Osteocyte (in vitro differentiated cells): Measurements from ENCODE around the gene RNF224. TPM values are rescaled to one million over a fixed set of nuclear protein-coding genes. Genes with fewer than 3 reads are reported as not detected.

Experiments
- DNase-seq: peaks from one replicate; pipeline ENCODE4 v3.0.0; 2021; ENCODE audit warnings: mixed read lengths; ENCODE audit not compliant: unreplicated experiment; ENCODE audit errors: extremely low spot score
- H3K27ac Mint-ChIP-seq: one replicate; pipeline ENCODE4 v1.8.0; 2021; ENCODE audit warnings: mild to moderate bottlenecking, mixed read lengths; ENCODE audit not compliant: unreplicated experiment
- H3K27me3 Mint-ChIP-seq: one replicate; pipeline ENCODE4 v1.8.0; 2021; ENCODE audit warnings: mixed read lengths; ENCODE audit not compliant: unreplicated experiment
- H3K36me3 Mint-ChIP-seq: one replicate; pipeline ENCODE4 v1.8.0; 2021; ENCODE audit warnings: mixed read lengths; ENCODE audit not compliant: unreplicated experiment
- H3K4me1 Mint-ChIP-seq: one replicate; pipeline ENCODE4 v1.8.0; 2021; ENCODE audit warnings: mixed read lengths; ENCODE audit not compliant: unreplicated experiment
- H3K4me3 Mint-ChIP-seq: one replicate; pipeline ENCODE4 v1.8.0; 2021; ENCODE audit warnings: mild to moderate bottlenecking, moderate library complexity, mixed read lengths; ENCODE audit not compliant: unreplicated experiment
- H3K9me3 Mint-ChIP-seq: one replicate; pipeline ENCODE4 v1.8.0; 2021; ENCODE audit warnings: mixed read lengths; ENCODE audit not compliant: unreplicated experiment
- total RNA-seq: library from RNA; stranded (reverse); gene quantifications from 2 replicates; pipeline ENCODE4 v1.2.1, GENCODE V29; 2021
- TF ChIP-seq, protein P1 (sequence below): fragments of 200-600 bp; sonication (generic); IDR thresholded peaks from 2 replicates; pipeline ENCODE4 v1.5.0; 2021; ENCODE audit warnings: antibody characterized with exemption, mild to moderate bottlenecking, moderate library complexity

The RNF224 gene
- total RNA-seq, 1 donor from 2014 or later = not detected

DNA sequence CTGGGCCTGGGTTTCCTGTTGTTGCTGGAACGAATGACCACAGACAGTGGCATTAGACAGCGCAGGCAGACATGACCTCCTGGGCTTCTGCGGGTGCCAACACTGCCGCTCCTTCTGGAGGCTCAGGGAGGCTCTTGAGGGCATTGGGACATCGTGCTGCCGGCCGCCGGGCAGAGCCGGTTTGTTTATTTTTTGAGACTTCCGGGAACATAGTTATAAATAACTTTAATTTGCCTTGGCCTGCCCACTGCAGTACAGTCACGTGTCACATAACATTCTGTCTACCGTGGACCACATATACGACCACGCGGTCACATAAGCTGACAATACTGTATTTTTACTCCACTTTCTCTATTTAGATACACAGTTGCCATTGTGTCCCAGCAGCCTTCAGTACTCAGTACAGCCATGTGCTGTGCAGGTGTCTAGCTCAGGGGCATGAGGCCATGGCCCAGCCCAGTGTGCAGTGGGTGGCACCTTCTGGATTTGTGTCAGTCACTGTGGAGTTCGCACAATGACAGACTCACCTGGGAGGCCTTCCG is 42.0 kb downstream of the RNF224 start:
- TF ChIP-seq, protein P1, sequence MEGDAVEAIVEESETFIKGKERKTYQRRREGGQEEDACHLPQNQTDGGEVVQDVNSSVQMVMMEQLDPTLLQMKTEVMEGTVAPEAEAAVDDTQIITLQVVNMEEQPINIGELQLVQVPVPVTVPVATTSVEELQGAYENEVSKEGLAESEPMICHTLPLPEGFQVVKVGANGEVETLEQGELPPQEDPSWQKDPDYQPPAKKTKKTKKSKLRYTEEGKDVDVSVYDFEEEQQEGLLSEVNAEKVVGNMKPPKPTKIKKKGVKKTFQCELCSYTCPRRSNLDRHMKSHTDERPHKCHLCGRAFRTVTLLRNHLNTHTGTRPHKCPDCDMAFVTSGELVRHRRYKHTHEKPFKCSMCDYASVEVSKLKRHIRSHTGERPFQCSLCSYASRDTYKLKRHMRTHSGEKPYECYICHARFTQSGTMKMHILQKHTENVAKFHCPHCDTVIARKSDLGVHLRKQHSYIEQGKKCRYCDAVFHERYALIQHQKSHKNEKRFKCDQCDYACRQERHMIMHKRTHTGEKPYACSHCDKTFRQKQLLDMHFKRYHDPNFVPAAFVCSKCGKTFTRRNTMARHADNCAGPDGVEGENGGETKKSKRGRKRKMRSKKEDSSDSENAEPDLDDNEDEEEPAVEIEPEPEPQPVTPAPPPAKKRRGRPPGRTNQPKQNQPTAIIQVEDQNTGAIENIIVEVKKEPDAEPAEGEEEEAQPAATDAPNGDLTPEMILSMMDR = no peak
- DNase-seq = no peak
- Mint-ChIP-seq H3K27me3 (no peaks in the 10 kb centered on the region), H3K9me3 (no peaks in the 10 kb centered on the region), H3K4me1 (peaks cover 11% of the 10 kb centered on the region), H3K36me3 (peaks cover 13% of the 10 kb centered on the region), H3K27ac (peak overlapping the region; percentile 49), H3K4me3 (no peak overlapping the region)

DNA sequence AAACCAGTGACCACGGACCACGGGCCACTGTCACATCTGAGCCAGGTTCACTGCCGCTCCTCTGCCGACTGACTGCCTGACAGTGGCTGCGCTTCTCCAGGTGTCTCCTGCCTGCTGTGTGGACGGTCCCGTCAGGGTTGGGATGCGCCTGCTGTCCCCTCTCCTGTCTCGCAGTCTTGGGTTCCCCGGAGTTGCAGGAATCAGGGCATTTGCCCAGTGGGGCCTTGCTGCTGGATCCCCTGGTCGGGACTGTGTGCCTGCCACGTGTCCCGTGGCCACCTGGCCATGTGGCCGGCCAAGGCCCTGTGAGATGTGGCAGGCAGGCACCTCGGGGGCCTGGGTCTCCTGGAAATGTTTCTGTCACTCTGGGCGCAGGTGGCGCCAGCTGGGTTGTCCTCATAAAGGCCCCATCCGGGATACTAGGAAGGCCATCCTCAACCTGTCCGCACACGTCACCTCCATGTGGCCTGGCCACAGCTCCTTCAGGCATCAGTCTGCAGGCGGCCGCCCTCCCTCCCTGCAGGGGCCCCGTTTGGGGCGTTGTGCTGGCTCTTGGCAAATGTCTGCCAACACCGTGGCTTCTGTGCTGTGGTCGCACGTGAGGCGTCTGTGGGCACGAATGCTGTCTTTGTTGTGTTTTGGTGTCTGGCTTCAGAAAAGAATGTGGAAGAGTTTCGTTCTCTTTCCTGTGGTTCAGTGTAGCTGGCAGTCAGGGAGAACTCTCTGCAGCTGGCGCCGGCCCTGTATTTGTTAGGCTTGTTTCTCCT is 43.8 kb downstream of the RNF224 start:
- Mint-ChIP-seq H3K27ac (no peak overlapping the region), H3K36me3 (peaks cover 13% of the 10 kb centered on the region), H3K27me3 (no peaks in the 10 kb centered on the region), H3K9me3 (no peaks in the 10 kb centered on the region), H3K4me1 (peaks cover 24% of the 10 kb centered on the region), H3K4me3 (no peak overlapping the region)
- DNase-seq = no peak
- TF ChIP-seq, protein P1 = no peak

DNA sequence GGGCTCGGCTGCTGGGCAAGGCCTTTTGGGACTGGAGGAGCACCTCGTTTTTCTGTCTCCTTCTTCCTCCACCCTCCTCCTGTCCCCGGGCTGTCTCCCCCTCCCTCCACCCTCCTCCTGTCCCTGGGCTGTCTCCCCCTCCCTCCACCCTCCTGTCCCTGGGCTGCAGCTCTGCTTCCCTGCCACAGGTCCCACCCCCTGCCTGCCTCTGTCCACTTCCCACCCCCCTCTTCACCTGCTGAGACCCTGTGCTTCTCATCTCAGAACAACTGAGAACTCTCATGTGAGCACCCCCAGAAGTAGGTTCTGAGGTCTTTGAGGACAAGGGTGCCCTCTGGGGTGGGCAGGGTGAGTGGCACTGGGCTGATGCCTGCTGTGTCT is 44.4 kb downstream of the RNF224 start:
- Mint-ChIP-seq H3K9me3 (no peaks in the 10 kb centered on the region), H3K36me3 (peaks cover 13% of the 10 kb centered on the region), H3K27ac (no peak overlapping the region), H3K27me3 (no peaks in the 10 kb centered on the region), H3K4me3 (no peak overlapping the region), H3K4me1 (peaks cover 27% of the 10 kb centered on the region)
- DNase-seq = no peak
- TF ChIP-seq, protein P1 = no peak

DNA sequence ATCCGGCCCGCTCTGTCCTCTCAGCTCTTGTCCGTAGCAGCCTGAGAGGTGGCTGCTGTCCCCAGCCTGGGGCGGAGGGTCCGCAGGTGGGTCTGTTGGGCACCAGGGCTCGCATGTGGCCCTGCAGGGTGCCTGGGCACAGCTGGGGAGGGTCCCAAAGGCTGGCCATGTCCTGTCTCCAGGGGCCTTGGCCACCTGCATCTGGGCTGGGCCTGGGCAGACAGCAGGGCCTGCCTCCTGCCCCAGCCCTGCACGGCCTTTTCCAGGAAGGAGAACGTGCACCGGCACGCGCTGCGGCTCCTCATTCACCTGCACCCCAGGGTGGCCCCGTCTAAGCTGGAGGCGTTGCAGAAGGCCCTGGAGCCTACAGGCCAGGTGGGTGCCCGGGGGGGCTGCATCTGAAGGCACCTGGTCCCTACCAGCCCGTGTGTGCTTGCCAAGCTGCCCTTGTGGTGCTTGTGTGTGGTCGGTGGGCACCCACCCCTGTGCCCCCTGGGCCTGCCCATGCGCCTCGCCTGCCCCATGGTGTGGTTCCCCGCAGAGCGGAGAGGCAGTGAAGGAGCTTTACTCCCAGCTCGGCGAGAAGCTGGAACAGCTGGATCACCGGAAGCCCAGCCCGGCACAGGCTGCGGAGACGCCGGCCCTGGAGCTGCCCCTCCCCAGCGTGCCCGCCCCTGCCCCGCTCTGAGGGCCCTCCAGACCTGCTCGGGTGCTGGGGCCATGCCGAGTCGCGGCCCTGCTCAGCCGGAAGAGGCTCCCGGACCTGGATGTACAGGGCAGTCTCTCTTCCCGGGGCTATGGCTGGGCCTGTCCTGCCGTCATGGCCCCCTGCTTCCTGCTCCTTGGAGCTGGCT is 45.2 kb downstream of the RNF224 start:
- Mint-ChIP-seq H3K4me1 (peaks cover 32% of the 10 kb centered on the region), H3K27me3 (no peaks in the 10 kb centered on the region), H3K4me3 (no peak overlapping the region), H3K9me3 (no peaks in the 10 kb centered on the region), H3K27ac (no peak overlapping the region), H3K36me3 (peaks cover 13% of the 10 kb centered on the region)
- peak; percentile 83 for DNase-seq
- TF ChIP-seq, protein P1 = no peak

DNA sequence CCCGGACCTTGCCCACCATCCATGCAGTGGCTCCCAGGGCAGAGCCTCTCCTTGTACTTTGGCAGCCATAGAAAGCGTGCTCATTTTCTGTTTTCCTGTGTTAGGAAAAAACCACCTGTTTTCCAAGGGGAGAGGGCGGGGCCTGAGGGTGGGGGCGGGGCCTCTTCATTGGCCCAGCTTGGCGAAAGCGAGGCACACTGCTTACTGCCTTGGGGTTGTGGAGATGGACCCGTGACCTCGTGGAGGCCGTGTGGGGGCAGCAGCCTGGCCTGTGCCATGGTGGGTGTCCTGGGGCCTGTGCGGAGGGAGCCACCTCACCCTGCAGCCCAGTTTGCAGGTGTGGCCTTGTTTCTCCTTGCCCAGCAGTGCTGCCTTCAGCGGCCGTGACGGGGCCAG is 45.8 kb downstream of the RNF224 start:
- peaks cover 36% of the 10 kb centered on the region for H3K4me1 Mint-ChIP-seq
- H3K4me3 Mint-ChIP-seq = no peak overlapping the region
- DNase-seq = no peak
- H3K27me3 Mint-ChIP-seq = no peaks in the 10 kb centered on the region
- peaks cover 13% of the 10 kb centered on the region for H3K36me3 Mint-ChIP-seq
- TF ChIP-seq, protein P1 = no peak
- no peak overlapping the region for H3K27ac Mint-ChIP-seq
- no peaks in the 10 kb centered on the region for H3K9me3 Mint-ChIP-seq
